Esophagus squamous epithelium (tissue), 4 donors: Measurements from ENCODE around the gene ABCC5.

Source experiments
- CTCF ChIP-seq, 6 experiments: fragments of 450-650 bp in 4 of 6; fragments of 200-600 bp in 2 of 6; sonication (generic) in 2 of 6; IDR thresholded peaks; one replicate each; pipeline ENCODE4 v1.5.1; 2016 to 2019; ENCODE audit warnings: antibody characterized with exemption in 6 of 6, mild to moderate bottlenecking in 4 of 6, moderate library complexity in 4 of 6
- POLR2A ChIP-seq, 4 donors: fragments of 450-650 bp; IDR thresholded peaks; one replicate each; pipeline ENCODE4 v1.6.1; 2017; ENCODE audit warnings: antibody characterized with exemption in 4 of 4, mild to moderate bottlenecking in 4 of 4, moderate library complexity in 3 of 4

DNA sequence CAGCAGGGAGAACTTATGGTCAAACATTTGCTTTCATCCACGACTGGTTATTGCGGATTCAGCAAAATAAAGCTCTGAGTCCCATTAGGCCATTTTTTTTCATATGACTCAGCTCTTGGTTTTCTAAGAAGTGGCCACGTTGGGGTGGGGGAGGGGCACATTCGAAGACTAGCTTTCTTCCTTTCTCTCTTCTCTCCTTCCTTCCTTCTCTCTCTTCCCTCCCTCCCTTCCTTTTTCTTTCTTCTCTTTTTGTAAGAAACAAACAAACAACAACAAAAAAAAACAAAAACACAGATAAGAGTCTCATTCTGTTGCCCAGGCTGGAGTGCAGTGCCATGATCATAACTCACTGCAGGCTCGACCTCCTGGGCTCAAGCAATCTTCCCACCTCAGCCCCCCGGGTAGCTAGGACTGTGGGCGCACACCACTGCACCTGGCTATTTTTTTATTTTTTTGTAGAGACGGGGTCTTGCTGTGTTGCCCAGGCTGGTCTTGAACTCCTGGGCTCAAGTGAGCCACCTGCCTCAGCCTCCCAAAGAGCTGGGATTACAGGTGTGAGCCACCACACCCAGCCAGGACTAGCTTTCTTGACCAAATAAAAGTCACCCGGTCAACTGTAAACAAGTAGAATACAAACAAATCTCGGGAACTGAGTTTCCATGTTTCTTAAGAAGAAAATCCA lies 41.6 kb downstream of the ABCC5 start:
- TF ChIP-seq CTCF (IDR thresholded peaks at IDR 0.05) (no peak), POLR2A (IDR thresholded peaks at IDR 0.05) (no peak)
